Neural cell (in vitro differentiated cells): ENCODE results near the gene CCDC174. TPM values are rescaled to one million over a fixed set of nuclear protein-coding genes. Genes with fewer than 3 reads are reported as not detected.

Experiments
- H2AFZ ChIP-seq: fragments of 200-600, 300-800 bp; sonication (generic), shearing (Covaris generic); 2 replicates; pipeline ENCODE4 v1.6.0; 2014; ENCODE audit warnings: low read depth, mild to moderate bottlenecking, antibody characterized with exemption, low read length, moderate library complexity
- H3F3A ChIP-seq: fragments of 200-600 bp; shearing (Covaris generic); 2 replicates; pipeline ENCODE4 v1.6.1; 2016; ENCODE audit warnings: mild to moderate bottlenecking, moderate library complexity, mixed read lengths, antibody characterized with exemption, low read length; ENCODE audit not compliant: insufficient read depth, poor library complexity, severe bottlenecking
- H3K27ac ChIP-seq: fragments of 200-600, 300-800 bp; sonication (generic), shearing (Covaris generic); 2 replicates; pipeline ENCODE4 v1.5.1; 2014; ENCODE audit warnings: mild to moderate bottlenecking, low read length, moderate library complexity
- H3K27me3 ChIP-seq: fragments of 300-800, 200-600 bp; sonication (generic), shearing (Covaris generic); 2 replicates; pipeline ENCODE4 v1.6.0; 2014; ENCODE audit warnings: mild to moderate bottlenecking, low read depth, low read length, moderate library complexity; ENCODE audit not compliant: insufficient read depth
- H3K36me3 ChIP-seq: fragments of 300-800, 200-600 bp; sonication (generic), shearing (Covaris generic); 2 replicates; pipeline ENCODE4 v1.5.1; 2014; ENCODE audit warnings: mild to moderate bottlenecking, antibody characterized with exemption, low read length, moderate library complexity; ENCODE audit not compliant: insufficient read depth
- H3K4me2 ChIP-seq: fragments of 300-800, 200-600 bp; sonication (generic), shearing (Covaris generic); 2 replicates; pipeline ENCODE4 v1.6.0; 2014; ENCODE audit warnings: mild to moderate bottlenecking, low read length
- H3K4me3 ChIP-seq: fragments of 300-800, 200-600 bp; sonication (generic), shearing (Covaris generic); 2 replicates; pipeline ENCODE4 v1.5.1; 2014; ENCODE audit warnings: mild to moderate bottlenecking, low read length, moderate library complexity
- H3K79me2 ChIP-seq: fragments of 200-600 bp; shearing (Covaris generic); replicated peaks from 2 replicates; pipeline ENCODE4 v1.6.0; 2014; ENCODE audit warnings: mild to moderate bottlenecking, low read length, moderate library complexity; ENCODE audit not compliant: insufficient read depth
- H3K9ac ChIP-seq: fragments of 300-800, 200-600 bp; sonication (generic), shearing (Covaris generic); 2 replicates; pipeline ENCODE4 v1.6.1; 2016; ENCODE audit warnings: mild to moderate bottlenecking, low read length, mixed read lengths
- H3K9me2 ChIP-seq: fragments of 200-600 bp; shearing (Covaris generic); 2 replicates; pipeline ENCODE4 v1.6.1; 2016; ENCODE audit warnings: mild to moderate bottlenecking, low read length, mixed read lengths; ENCODE audit not compliant: insufficient read depth
- H3K9me3 ChIP-seq: fragments of 200-600, 300-800 bp; sonication (generic), shearing (Covaris generic); 2 replicates; pipeline ENCODE4 v1.6.1; 2016; ENCODE audit warnings: mild to moderate bottlenecking, mixed run types, low read length, moderate library complexity, mixed read lengths
- H4K20me1 ChIP-seq: fragments of 200-600 bp; shearing (Covaris generic); 2 replicates; pipeline ENCODE4 v1.6.1; 2016; ENCODE audit warnings: mild to moderate bottlenecking, mixed run types; ENCODE audit not compliant: insufficient read depth
- CTCF ChIP-seq: fragments of 450-650 bp; IDR thresholded peaks from 2 replicates; pipeline ENCODE4 v1.5.1; 2014; ENCODE audit warnings: antibody characterized with exemption, mild to moderate bottlenecking, moderate library complexity; ENCODE audit not compliant: poor library complexity, severe bottlenecking
- EP300 ChIP-seq: fragments of 450-650 bp; conservative IDR thresholded peaks from 2 replicates; pipeline ENCODE4 v1.6.1; 2014; ENCODE audit warnings: antibody characterized with exemption, mild to moderate bottlenecking, moderate library complexity; ENCODE audit not compliant: poor library complexity, severe bottlenecking
- EZH2 ChIP-seq: fragments of 200-600, 300-800 bp; shearing (Covaris generic), sonication (generic); IDR thresholded peaks from 2 replicates; pipeline ENCODE4 v1.6.1; 2014; ENCODE audit warnings: antibody characterized with exemption, low read length, borderline replicate concordance, mild to moderate bottlenecking; ENCODE audit not compliant: insufficient read depth, poor library complexity, severe bottlenecking
- MXI1 ChIP-seq: fragments of 450-650 bp; conservative IDR thresholded peaks from 2 replicates; pipeline ENCODE4 v1.6.1; 2014; ENCODE audit warnings: antibody characterized with exemption, mild to moderate bottlenecking; ENCODE audit not compliant: poor library complexity, severe bottlenecking
- POLR2AphosphoS5 ChIP-seq: IDR thresholded peaks from 2 replicates; pipeline ENCODE4 v1.6.1; 2012
- RAD21 ChIP-seq: fragments of 450-650 bp; conservative IDR thresholded peaks from 2 replicates; pipeline ENCODE4 v1.6.1; 2014; ENCODE audit warnings: antibody characterized with exemption, mild to moderate bottlenecking, moderate library complexity
- REST ChIP-seq: IDR thresholded peaks from 2 replicates; pipeline ENCODE4 v1.6.1; 2012; ENCODE audit warnings: borderline replicate concordance
- SMC3 ChIP-seq: fragments of 450-650 bp; conservative IDR thresholded peaks from 2 replicates; pipeline ENCODE4 v1.6.1; 2014; ENCODE audit warnings: antibody characterized with exemption, mild to moderate bottlenecking, moderate library complexity; ENCODE audit not compliant: poor library complexity
- TAF1 ChIP-seq: IDR thresholded peaks from 2 replicates; pipeline ENCODE4 v1.6.1; 2012; ENCODE audit warnings: low read depth
- polyA plus RNA-seq: library from polyadenylated mRNA; depleted of rRNA; stranded (reverse); fragments of >200 nt; gene quantifications from 2 replicates; pipeline ENCODE4 v1.2.3, GENCODE V29; 2014

Gene CCDC174
- polyA plus RNA-seq, 1 donor from 2014 or later = 18.0 TPM

- no peaks in the 10 kb centered on the region for H3K9me3 ChIP-seq
- no peaks in the 10 kb centered on the region for H3K27me3 ChIP-seq
- no peaks in the 10 kb centered on the region for H4K20me1 ChIP-seq
- H3K4me2 ChIP-seq = no peak overlapping the region
- no peaks in the 10 kb centered on the region for H3K36me3 ChIP-seq
- no peaks in the 10 kb centered on the region for H3F3A ChIP-seq
- no peaks in the 10 kb centered on the region for H3K9me2 ChIP-seq
- no peaks in the 10 kb centered on the region for H3K79me2 ChIP-seq
- no peak overlapping the region for H2AFZ ChIP-seq
- no peak overlapping the region for H3K4me3 ChIP-seq
- no peak overlapping the region for H3K27ac ChIP-seq
- TF ChIP-seq RAD21 (no peak), POLR2AphosphoS5 (no peak), MXI1 (no peak), EP300 (no peak), TAF1 (no peak), SMC3 (no peak), CTCF (no peak), EZH2 (no peak), REST (no peak)
- no peak overlapping the region for H3K9ac ChIP-seq
These were observed 50.1 kb downstream of the CCDC174 start for GRCh38 chr3:14701676-14702075.

DNA sequence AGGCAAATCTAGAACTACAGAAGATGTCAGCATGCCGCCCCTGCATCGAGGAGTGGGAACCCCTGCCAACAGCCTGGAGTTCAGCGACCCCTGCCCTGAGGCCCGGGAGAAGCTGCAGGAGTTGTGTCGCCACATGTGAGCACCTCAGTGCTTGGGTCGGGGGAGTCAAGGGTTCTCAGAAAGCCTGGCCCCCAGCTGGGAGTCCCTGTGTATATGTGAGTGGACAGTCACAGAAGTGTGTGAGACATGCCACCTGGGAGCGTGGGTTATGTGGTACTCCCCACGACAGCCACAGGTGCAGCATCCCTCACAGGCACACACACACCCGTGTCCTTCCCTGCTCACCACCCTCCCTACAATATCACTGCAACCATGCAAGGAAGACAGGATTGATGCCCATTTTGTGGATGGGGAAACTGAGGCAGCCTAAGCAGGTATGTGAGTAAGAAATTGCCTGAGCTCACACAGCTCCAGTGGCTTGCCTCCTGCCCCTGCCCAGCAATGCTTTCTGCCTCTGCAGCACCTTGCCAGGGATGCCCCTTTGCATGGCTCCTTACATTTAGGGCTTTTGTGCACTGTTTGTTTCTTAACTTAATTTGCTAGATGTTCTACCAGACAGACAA is 51.7 kb downstream of the CCDC174 start:
- H3K9ac ChIP-seq = no peak overlapping the region
- H3K27me3 ChIP-seq = no peaks in the 10 kb centered on the region
- no peak overlapping the region for H2AFZ ChIP-seq
- H4K20me1 ChIP-seq = no peaks in the 10 kb centered on the region
- H3K9me3 ChIP-seq = peaks cover 1% of the 10 kb centered on the region
- H3K4me2 ChIP-seq = no peak overlapping the region
- TF ChIP-seq MXI1 = no peak
- no peak for TF ChIP-seq REST
- no peak for TF ChIP-seq RAD21
- TF ChIP-seq POLR2AphosphoS5 = no peak
- no peak for TF ChIP-seq EZH2
- no peak for TF ChIP-seq SMC3
- TF ChIP-seq EP300 = no peak
- no peak for TF ChIP-seq TAF1
- TF ChIP-seq CTCF = no peak
- no peaks in the 10 kb centered on the region for H3K36me3 ChIP-seq
- no peaks in the 10 kb centered on the region for H3F3A ChIP-seq
- no peak overlapping the region for H3K27ac ChIP-seq
- H3K9me2 ChIP-seq = no peaks in the 10 kb centered on the region
- no peak overlapping the region for H3K4me3 ChIP-seq
- H3K79me2 ChIP-seq = no peaks in the 10 kb centered on the region
